ENCODE data around the gene CAPN10. TPM values are rescaled to one million over a fixed set of nuclear protein-coding genes. Genes with fewer than 3 reads are reported as not detected.
A peak's percentile ranks its signal among the peaks of the same experiment; 100 is the strongest.

CAPN10 gene
- polyA plus RNA-seq, 3 donors, result 7.3 to 57.0 (median 7.4) TPM

DNA sequence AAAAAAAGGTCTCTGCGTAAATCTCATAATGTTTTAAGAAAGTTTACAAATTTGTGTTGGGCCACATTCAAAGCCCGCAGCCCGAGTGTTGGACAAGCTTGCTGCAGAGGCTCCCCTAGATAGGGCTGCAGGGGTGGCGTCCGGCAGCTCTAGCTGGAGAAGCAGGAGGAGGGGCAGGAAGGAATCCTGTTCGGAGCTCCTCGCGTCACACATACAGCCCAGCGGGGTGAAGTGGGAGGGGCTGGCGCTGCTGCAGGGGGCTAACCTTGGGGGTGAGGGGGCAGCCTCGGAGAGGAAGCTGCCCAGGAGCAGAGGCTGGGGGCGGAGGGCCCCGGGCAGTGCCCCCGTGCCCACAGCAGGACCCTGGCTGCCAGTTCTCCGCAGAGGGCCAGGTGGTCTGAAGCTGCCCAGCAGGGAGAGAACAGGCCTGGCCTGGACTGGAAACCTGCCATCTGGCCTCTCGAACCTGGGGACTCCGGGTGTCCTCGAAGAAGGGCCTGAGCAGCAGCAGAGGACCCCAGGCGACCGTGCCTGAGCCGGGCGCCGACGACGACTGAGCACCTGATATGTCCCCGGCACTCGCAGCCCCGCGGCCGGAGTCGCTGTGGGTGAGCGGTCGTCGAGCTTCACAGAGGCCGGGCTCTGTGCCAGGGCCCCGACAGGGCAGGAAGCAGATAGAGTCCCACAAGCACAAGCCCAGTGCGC is 36.1 kb downstream of the CAPN10 start:
- peak overlapping the region; percentile 73 to 96 for H3K27ac ChIP-seq (ENCODE audit: low read depth in 1 of 2, low read length in 2 of 2)
- Mint-ChIP-seq H3K4me1 (peaks cover 72% of the 10 kb centered on the region), H3K4me3 (peak overlapping the region in 1 of 2 donors; percentile 64), H3K27ac (peak overlapping the region; percentile 3 to 95 (median 89)), H3K9me3 (peaks cover 0 to 4% (median 2%) of the 10 kb centered on the region in 7 donors), H3K27me3 (ENCODE audit: low read depth in 3 of 3) (peaks cover 0 to 1% (median 0%) of the 10 kb centered on the region in 3 donors), H3K36me3 (peaks cover 2 to 10% of the 10 kb centered on the region in 2 donors)
- H4K20me1 ChIP-seq (ENCODE audit: insufficient read depth, low read length), result no peaks in the 10 kb centered on the region
- H3K9ac ChIP-seq (ENCODE audit: insufficient read depth, low read length, poor library complexity, severe bottlenecking), result no peak overlapping the region
- peak overlapping the region; percentile 1 for H3K4me2 ChIP-seq (replicated peaks; ENCODE audit: extremely low read depth, low read length, poor library complexity, severe bottlenecking)
- H3K36me3 ChIP-seq (replicated peaks in 1 of 2; ENCODE audit: control insufficient read depth in 1 of 2, insufficient read depth in 2 of 2, low read length in 2 of 2), result no peaks in the 10 kb centered on the region
- DNase-seq, result peak; percentile 33 to 54 (median 34)
- peaks cover 17% of the 10 kb centered on the region for H3K79me2 ChIP-seq (ENCODE audit: insufficient read depth, low read length)
- WGBS (ENCODE audit: insufficient coverage), result 6% methylated on average over 33 of the region's 37 CpGs
- peak overlapping the region; percentile 57 for H2AFZ ChIP-seq (ENCODE audit: insufficient read depth, low read depth, low read length, poor library complexity, severe bottlenecking)
- intact Hi-C loops (cut with micrococcal nuclease), result loop anchor here (2.0 to 5.0 kb wide), 2 partner anchors 35 to 36 kb away; partner anchors contain the start of gene CAPN10 (in 2 of the 2)
- H3K9me3 ChIP-seq (replicated peaks in 1 of 2; ENCODE audit: control insufficient read depth in 1 of 2, insufficient read depth in 1 of 2, low read length in 2 of 2), result no peaks in the 10 kb centered on the region
- H3K4me3 ChIP-seq (replicated peaks in 1 of 3; ENCODE audit: low read depth in 2 of 3, low read length in 3 of 3), result no peak overlapping the region
- no peaks in the 10 kb centered on the region for H3K27me3 ChIP-seq (ENCODE audit: control insufficient read depth in 2 of 2, insufficient read depth in 2 of 2, low read length in 2 of 2)
- H3K4me1 ChIP-seq (ENCODE audit: control insufficient read depth in 1 of 2, insufficient read depth in 2 of 2, low read length in 2 of 2), result peaks cover 82 to 86% of the 10 kb centered on the region in 2 donors
- TF ChIP-seq, protein P1, sequence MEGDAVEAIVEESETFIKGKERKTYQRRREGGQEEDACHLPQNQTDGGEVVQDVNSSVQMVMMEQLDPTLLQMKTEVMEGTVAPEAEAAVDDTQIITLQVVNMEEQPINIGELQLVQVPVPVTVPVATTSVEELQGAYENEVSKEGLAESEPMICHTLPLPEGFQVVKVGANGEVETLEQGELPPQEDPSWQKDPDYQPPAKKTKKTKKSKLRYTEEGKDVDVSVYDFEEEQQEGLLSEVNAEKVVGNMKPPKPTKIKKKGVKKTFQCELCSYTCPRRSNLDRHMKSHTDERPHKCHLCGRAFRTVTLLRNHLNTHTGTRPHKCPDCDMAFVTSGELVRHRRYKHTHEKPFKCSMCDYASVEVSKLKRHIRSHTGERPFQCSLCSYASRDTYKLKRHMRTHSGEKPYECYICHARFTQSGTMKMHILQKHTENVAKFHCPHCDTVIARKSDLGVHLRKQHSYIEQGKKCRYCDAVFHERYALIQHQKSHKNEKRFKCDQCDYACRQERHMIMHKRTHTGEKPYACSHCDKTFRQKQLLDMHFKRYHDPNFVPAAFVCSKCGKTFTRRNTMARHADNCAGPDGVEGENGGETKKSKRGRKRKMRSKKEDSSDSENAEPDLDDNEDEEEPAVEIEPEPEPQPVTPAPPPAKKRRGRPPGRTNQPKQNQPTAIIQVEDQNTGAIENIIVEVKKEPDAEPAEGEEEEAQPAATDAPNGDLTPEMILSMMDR (IDR thresholded peaks at IDR 0.05), result no peak

DNA sequence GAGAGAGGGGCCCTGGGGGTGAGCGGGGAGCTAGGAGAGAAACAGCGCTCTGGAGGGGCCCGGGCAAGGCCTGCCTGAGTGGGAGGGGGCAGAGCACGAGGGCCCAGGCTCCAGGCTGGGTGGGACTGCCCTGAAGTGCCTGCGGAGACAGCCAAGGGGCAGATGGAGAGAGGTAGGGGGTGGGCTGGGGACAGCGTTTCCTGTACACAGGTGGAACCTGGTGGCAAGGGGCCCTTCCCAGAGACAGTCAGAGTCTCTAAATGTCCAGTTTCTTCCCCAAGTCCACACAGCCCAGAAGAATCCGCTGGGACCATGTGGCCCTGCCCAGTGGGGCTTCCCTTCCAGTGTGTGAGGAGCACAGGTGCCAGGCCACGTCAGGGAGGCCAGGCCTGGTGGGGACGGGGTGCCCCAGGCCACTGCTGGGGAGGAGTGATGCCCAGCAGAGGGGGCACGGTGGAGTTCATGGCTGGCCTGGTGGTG is 37.0 kb downstream of the CAPN10 start:
- no peak overlapping the region for H3K4me3 Mint-ChIP-seq
- H2AFZ ChIP-seq (ENCODE audit: insufficient read depth, low read depth, low read length, poor library complexity, severe bottlenecking), result peak overlapping the region; percentile 57
- TF ChIP-seq, protein P1 (IDR thresholded peaks at IDR 0.05), result no peak
- no peaks in the 10 kb centered on the region for H3K27me3 ChIP-seq (ENCODE audit: control insufficient read depth in 2 of 2, insufficient read depth in 2 of 2, low read length in 2 of 2)
- no peak overlapping the region for H3K4me3 ChIP-seq (replicated peaks in 1 of 3; ENCODE audit: low read depth in 2 of 3, low read length in 3 of 3)
- no peaks in the 10 kb centered on the region for H4K20me1 ChIP-seq (ENCODE audit: insufficient read depth, low read length)
- H3K4me1 ChIP-seq (ENCODE audit: control insufficient read depth in 1 of 2, insufficient read depth in 2 of 2, low read length in 2 of 2), result peaks cover 85 to 91% of the 10 kb centered on the region in 2 donors
- peak overlapping the region in 6 of 7 donors; percentile 13 to 96 (median 66) for H3K27ac Mint-ChIP-seq
- H3K27ac ChIP-seq (ENCODE audit: low read depth in 1 of 2, low read length in 2 of 2), result peak overlapping the region in 1 of 2 donors; percentile 96
- H3K9me3 ChIP-seq (replicated peaks in 1 of 2; ENCODE audit: control insufficient read depth in 1 of 2, insufficient read depth in 1 of 2, low read length in 2 of 2), result no peaks in the 10 kb centered on the region
- peaks cover 72% of the 10 kb centered on the region for H3K4me1 Mint-ChIP-seq
- H3K79me2 ChIP-seq (ENCODE audit: insufficient read depth, low read length), result peaks cover 19% of the 10 kb centered on the region
- intact Hi-C loops (cut with micrococcal nuclease), result loop anchor here (2.0 to 5.0 kb wide), 4 partner anchors 36 to 63 kb away; partner anchors contain the start of genes CAPN10 (in 2 of the 2) and DUSP28 (in 1 of the 2)
- DNase-seq, result no peak
- no peak overlapping the region for H3K4me2 ChIP-seq (replicated peaks; ENCODE audit: extremely low read depth, low read length, poor library complexity, severe bottlenecking)
- peaks cover 4 to 9% of the 10 kb centered on the region in 2 donors for H3K36me3 ChIP-seq (replicated peaks in 1 of 2; ENCODE audit: control insufficient read depth in 1 of 2, insufficient read depth in 2 of 2, low read length in 2 of 2)
- H3K9me3 Mint-ChIP-seq, result peaks cover 0 to 2% (median 0%) of the 10 kb centered on the region in 7 donors
- H3K36me3 Mint-ChIP-seq, result peaks cover 5 to 16% of the 10 kb centered on the region in 2 donors
- H3K9ac ChIP-seq (ENCODE audit: insufficient read depth, low read length, poor library complexity, severe bottlenecking), result no peak overlapping the region
- peaks cover 0 to 1% (median 0%) of the 10 kb centered on the region in 3 donors for H3K27me3 Mint-ChIP-seq (ENCODE audit: low read depth in 3 of 3)
- WGBS (ENCODE audit: insufficient coverage), result 56% methylated on average over 7 of the region's 10 CpGs
